GM18858 (cell line): Measurements from ENCODE around the gene POLN.

Experiments used
- ATAC-seq: cut with Tn5 transposase; IDR thresholded peaks from one replicate; pipeline ENCODE4 v1.9.1; 2021; ENCODE audit not compliant: unreplicated experiment

Gene POLN

DNA sequence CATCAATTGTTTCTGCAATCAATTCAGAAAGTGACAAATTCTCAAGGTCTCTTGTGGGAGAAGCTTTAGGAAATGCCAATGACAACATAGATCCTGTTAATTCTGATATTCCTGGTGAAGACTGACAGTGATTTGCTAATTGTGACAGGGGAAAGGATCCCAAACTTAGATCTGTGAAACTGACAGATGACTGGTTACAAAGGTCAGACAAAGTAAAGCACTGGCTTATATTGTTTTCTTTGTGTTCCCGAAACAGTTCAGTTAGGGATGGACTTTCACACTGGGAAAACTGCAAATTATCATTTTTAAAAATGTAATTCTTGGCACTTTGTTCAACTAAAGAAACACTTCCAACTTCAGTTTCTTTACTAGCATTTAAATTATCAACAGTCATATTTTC lies 152.7 kb downstream of the POLN start:
- no peak for ATAC-seq

DNA sequence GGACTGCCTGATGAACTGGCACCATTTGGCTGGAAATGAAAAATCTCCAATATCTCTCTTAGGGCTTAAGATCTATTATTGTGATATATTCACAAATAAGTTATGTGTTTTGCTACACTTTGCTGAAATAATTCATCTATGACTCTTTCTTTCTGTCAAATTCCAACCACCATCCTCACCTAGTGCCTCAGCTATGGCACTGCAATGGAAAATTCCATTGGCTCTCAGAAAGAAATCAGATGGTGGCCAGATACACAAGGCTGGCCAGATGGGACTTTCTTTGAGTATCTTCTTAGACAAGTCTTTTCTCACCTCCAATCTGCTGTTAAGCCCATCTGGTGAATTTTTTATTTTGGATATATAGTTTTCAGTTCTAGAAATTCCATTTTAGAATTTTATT lies 154.8 kb downstream of the POLN start:
- ATAC-seq: no peak

DNA sequence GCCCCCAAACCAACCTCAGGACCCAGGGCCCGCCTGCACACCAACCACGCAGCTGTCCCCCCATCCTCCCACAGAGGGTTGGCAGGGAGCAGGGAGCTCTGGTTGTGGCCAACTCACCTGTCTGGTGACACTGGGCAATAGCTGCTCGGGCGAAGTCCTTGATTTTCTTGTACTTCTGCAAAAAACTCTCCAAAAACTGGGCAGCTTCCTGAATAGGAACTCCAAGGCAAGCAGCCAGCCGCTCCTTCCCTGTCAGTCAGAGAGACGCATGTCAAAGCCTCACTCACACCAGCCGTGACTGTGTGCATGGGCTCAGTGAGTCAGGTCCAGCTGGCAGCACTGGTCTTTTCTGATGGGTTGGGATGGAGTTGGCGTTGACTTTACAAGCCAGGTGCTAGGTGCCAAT lies 156.4 kb downstream of the POLN start:
- no peak for ATAC-seq

DNA sequence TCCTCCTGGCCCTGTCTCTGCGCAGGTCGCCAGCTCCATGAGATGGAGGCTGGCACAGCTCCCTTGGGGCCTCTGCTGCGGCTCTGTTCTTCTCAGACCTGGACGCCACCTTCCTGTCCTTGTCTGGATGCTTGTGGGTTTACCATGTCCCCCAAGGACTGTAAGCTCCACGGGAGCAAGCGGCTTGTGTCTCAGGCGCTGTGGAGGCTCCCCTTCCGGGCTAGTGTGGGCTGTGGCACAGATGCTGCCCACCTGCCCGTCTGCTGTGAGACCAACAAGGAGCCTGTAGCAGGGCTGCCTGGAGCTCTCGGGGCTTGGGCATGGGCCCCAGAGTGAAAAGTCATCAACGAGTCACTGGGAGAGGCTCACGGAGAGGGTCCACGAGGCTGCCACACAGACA lies 157.6 kb downstream of the POLN start:
- ATAC-seq: no peak

DNA sequence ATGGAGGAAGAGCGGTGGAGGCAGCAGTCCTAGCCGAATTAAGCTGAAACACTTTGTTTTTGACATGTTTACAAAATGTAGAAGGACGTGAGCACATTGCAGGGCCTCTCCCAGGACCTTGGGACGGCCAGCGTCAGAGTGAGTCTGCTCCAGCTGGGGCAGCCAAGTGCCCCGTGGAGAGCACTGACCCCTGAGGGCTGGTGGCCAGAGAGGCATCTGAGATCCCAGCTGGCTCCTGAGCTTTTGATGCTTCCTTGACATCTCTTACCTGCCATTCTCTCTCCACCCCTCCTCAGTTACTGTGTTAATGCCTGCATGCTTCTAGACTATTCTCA lies 158.1 kb downstream of the POLN start:
- ATAC-seq: no peak

DNA sequence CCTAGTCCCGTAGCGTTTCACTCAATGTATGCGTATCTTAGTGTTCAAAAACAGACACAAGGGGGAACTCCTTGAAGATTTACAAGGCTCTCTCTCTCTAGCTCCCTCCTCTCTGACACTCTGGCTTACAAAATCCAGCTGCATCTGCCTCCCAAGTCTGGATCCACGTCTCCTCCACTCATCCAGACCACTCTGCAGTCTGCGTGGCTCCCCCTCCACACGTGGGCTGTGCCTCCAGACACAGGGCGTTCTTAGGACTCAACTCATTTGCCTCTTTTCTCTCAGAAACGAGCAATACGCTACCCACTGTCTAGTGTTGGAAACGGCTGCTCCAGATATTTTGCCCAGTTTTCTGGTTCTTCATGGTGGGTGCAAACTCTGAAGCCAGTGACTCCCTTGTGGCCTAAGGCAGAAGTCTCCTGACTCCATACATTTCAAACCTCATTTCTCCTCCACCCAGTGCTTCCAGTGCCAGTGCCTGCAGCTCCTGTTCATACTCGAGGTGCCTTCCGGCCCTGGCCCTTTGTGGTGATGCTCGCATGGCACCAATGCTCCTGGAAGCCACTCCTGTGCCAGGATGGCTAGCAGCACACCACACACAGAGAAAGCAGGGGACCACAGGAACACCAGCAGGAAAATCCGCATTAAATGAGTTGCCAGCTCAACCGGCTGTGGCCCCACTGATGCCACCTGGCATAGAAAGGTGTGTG lies 158.7 kb downstream of the POLN start:
- ATAC-seq: no peak

DNA sequence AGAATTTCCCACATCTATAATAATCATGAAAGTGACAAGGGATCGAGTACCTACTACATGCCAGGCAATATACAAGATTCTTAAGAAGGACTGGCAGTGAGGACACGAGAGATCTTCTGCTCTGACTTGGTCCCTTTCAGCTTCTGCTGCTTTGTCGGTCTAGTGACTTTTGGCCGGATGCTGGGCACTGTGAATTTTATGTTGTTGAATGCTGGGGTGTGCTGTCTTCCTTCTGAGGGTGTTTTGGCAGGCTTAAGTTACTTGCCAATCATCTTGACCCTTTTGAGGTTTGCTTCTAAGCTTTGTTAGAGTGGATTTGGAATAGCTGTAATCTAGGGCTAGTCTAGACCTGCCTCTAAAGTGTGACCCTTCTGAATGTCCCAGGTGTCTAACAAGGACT lies 159.3 kb downstream of the POLN start:
- ATAC-seq: no peak

DNA sequence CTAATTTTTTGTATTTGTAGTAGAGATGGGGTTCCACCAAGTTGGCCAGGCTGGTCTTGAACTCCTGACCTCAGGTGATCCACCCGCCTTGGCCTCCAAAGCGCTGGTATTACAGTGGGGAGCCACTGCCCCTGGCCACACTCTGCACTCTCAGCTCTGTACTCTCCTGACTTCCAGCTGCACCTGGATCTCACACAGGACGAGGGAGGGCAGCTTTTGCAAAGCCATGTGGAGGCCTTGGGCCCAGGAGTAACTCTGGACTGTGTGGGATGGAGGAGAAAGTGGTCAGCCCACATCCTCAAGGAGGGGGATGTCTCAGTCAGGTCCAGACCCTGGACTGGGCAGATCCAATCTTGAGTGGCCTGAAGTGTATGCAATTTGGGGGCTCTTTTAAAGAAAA lies 159.8 kb downstream of the POLN start:
- ATAC-seq: no peak

DNA sequence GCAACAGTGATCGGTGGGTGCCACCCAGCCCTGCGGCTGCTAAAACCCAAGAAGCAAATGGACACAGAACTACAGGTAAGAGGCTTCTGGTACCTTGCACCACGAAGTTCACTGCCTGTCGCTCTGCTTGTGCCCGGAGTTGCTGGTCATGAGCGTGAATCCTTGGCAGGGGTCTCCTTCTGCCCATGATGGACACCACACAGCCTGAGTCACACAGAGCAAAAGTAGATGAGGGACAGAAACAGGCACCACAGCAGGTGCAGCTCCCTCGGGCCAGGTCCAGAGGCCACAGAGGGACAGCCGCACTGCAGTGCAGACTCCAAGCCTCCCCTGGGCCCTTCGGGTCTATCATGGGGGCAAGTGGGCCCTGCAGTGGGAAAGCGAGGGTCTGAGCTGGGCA lies 160.4 kb downstream of the POLN start:
- ATAC-seq: no peak

DNA sequence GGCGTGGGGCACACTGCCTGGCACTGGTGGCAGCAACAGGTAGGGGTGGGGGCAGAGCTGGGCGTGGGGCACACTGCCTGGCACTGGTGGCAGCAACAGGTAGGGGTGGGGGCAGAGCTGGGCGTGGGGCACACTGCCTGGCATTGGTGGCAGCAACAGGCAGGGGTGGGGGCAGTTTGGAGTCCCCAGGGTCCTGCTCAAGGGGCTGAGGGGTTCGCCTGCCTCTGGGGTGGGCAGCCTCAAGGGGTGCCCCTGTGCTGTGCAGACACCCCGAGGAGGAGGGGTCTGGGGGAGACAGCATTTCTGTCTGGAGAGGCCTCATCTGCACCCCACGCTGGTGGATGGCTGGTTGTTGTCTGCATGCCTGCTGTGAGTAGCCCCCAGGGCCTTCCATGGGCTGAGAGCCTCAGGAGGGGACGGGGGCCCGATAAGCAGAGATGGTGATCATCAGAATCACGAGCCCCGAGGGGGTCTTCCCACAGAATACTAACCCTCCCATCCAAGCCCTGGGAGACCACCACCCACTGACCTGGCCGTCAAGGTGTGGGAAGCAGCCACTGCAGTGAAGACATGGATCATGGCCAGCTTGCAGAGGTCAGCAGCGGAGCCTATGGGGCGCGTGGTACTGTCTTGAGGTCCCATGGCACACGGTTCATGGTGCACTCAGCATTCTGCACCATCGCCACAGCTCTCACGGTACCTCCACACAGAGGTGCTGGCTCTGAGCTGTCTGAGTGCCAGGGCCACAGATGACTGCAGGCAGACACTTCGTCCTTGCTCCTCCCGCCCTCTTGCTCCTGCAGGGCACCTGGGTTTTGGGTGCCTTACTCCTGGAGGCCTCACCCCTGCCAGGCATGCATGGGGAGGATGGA lies 161.3 kb downstream of the POLN start:
- no peak for ATAC-seq

DNA sequence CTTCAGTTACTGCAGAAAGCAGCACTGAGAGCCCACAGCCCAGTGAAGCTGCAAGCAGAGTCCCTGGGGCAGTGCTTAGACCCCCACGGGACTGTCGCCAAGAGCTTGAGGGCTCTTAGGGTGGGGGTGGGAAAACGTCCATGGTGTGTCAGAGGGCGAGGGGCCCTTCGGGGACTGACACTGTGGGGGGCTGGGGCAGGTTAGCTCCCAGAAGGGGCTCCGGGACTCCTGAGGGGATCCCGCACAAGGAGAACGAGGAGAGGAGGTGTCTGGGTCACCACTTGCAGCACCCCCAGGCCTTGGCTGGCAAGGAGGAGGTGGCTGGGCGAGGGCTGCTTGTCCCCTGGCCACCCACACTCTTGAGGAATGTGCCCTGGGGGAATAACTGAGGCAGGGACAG lies 162.0 kb downstream of the POLN start:
- no peak for ATAC-seq

DNA sequence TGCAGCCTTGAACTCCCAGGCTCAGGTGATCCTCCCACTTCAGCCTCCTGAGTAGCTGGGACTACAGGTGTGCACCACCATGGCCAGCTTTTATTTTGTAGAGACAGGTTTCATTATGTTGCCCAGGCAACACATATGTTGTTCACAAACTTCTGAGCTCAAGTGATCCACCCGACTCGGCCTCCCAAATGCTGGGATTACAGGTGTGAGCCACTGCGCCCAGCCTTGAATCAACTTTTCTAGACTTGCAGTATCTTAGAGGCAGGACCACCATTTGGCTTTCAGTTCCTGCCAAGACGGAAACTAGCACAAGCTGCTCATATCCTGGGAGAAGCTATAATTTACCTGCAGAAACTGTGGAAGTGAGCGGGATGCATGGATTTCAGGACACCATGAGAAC lies 162.9 kb downstream of the POLN start:
- ATAC-seq: no peak

DNA sequence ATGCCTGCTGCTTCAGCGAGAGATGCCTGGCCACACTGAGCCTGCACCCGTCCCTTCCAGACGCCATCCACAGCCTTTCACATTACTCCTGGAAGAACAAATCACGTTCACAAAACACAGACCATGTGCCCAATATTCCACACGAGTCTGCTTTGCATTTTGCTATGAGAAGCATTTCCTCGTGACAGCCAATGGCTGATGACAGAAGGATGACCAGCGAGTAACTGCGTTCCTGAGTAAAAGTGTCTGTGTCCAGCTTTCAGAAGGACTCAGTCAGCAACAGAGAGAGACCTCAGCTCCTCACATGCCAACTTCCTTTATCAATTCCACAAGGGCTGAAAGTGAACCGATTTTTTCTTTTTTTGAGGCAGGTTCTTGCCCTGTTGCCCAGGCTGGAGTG lies 163.3 kb downstream of the POLN start:
- no peak for ATAC-seq

DNA sequence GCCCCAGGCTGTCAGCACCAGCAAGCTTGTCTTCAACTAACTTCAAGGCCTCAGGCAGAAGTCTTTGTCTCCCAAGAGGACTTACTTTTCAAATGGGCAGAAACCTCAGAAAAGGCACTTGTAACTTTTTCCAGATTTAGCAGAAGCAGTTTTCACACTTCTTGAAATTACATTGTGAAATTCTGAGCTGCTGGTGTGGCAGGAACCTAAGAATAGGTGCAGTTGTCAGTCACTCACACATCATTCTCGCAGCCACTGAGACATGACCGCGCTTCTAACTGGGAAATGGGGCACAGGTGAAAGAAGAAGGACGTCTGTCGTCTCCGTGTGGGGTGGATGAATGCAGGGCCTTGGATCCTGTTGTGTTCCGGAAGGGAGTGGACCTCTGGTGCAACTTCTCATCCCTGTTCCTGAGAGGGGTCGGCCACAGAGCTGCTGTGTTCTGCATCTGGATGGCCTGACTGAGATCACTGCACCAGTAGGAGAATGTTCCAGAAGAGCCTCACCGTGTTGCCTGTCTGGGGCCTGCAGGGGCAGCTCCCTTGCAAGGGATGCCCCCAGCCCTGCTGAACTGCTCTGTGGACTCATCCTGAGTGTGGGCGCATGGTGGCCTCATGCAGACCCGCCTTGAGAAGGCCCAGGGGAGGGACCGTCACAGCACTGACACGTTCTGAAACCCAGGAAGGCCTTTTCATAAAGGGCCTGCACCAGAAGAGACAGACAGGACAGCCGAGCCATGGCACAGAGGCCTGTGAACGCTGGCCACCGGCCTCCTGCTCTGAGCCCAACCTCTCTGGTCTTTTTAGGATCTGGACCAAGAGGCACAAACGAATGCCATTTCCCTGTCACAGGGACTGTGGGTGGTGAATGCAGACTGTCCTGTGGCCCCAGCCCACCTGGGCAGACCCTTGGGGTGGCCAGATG lies 164.1 kb downstream of the POLN start:
- ATAC-seq: no peak

DNA sequence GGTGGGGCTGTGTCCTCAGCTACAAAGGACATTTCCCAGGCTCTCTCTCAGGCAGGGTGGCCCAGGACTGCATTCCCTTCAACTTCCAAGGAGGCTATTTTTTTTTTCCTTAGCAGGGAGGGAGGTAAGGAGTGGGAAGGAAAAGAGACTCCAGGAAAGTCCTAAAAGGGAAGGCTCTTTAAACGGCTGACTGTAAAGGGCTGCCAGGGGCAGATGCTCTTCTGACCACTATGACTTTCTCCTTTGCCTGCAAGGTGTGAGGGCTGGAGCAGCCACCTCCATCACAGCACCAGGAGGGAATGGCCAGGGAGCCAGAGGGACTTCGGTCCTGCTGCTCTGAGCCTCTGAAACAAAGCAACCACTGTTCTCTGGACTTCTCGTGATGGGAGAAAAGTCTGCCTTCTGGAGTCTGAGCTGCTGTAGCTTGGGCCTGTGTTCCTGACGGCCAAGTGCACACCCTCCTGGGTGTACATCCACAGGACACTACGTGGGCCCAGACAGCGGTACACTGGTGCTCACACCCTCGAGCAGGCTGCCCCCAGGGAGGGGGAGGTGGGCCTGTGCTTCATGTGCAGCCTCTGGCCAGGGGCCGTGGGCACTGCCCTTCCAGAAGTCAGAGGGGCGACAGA lies 164.9 kb downstream of the POLN start:
- ATAC-seq: no peak

DNA sequence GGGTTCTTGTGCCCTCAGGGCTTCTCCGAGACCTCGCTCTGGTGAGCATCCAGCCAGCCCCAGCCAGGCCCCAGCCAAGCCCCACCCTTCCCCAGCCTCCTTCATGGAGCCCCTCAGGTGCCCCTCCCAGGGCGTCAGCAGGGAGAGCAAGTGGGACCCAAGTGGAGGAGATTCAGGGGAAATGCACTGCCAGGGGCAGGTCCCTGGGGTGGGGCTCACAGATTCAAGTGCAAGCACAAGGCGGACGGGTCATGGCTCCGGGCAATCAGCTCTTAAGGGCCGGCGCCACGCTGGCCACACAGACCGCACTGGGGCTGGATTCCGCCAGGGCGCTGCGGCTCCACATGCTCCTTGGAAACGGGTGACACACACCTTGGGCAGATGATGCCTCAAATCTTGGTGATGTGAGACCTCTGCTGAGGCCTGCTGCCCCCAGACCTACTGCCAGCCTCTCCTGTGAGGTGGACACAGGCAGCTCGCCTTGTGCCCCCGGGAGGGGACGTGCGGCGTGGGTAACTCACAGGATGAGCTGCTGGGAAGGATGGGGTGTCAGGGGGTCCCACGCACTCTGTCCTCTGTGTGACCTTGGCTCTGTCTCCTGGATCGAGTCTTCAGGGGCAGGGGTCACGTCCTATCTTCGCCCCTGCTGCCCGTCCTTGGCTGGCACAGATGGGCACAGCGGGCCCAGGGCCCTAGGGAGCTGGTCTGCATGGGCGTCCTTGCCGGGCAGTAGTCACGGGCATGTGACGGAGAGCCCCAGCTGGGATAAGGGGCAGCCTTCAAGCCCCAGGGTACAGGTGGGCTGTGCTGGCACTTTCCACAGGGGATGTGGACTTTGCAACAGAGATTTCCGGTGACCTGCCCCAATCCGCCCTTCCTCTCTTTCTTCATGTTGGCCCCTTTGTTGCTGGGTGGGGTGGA lies 165.7 kb downstream of the POLN start:
- ATAC-seq: no peak

DNA sequence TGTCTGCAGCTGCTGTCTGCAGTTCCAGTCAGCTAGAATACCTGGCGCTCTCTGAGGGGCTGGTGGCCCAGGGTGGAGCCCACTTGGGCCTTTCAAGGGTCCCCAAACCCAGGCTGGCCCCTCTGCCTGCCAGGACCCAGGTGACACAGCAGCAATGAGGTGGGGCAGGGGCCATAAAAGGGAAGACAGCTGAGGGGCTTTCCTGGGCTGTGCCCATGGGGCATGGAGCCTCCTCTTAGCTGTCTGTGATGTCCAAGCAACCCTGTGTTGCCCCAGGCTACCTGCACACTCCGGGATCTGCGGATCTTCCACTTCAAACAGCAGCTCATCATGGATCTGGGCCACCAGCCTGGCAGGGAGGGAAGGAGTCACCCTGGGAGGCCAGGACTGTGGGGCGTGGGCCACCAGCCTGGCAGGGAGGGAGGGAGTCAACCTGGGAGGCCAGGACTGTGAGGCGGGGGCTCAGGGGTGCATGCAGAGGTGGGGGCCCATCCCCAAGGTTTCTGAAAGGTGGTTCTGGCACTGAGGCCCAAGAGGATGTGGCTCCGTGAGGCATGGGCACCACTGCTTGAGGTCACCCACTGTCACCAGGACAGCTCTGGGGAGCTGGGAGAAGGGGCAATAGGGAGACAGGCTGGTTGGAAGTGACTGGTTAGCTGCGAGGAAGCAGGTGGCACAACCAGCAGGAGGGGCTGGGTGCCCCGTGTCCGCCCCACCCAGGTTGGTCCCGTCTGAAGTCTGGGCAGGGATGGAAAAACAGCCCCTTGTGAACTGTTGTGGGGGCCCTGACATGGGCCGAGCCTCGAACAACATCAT lies 166.5 kb downstream of the POLN start:
- no peak for ATAC-seq

DNA sequence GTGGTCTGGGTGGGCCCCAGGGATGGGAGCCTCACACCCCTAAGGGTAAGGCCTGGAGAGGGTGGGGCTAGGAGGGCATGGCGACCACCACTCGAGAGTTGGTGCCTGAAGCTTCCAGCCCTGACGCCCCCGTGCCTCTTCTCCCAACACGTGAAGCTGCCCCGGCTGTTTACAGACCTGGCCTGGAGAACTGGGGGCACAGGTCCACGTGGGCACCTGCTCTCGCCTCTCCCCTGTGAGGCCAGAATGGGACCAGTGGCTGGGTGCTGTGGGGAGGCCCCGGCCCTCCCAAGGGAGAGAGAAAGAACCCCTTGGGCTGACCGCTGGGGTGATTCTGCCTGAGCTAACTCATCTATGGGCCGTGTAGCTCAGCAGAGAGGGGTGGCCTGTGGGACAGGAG lies 167.3 kb downstream of the POLN start:
- ATAC-seq: no peak

DNA sequence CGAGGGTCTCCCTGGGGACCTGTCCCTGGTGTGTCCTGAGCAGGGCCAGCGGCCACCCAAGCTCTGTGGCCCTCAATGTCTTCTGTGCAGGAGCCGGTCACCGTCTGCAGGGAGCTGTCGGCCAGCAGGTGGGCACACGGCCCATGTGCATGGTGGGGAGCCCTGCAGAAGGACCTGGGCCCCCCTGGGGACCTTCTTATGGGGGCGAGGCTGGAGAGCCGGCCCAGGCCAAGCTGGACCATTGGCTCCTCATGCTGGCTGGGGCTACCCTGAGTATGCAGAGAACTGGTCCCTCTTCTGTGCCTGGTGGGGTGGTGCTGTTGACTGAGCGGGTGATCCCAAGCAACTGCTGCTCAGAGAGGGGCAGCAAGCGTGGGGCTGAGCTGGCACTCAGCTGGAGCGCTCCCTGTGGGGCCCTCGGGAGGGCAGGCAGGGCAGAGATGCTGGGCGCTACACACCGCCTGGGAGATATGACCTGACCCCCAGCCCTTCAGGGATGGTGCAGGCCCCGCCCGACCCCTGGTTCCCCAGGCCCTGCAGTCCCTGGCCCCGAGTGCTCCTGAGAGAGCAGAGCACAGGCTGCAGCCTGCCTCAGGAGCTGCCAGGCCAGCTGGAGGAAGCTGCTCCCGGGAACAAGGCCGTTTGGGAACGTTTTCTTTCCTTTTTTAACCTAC lies 168.0 kb downstream of the POLN start:
- no peak for ATAC-seq
